ENCODE data around the gene IPCEF1.
"Not testable (repeated sequence)": the region's sequence is repeated elsewhere in the genome, so short reads cannot be mapped to it uniquely, and the experiment has no call there.

- TF ChIP-seq OSR1 (CRISPR knock-in tag; IDR thresholded peaks at IDR 0.05); PATZ1 (CRISPR knock-in tag; IDR thresholded peaks at IDR 0.05; ENCODE audit: borderline replicate concordance); CSDC2 (CRISPR knock-in tag; IDR thresholded peaks at IDR 0.05); CREB5 (CRISPR knock-in tag; IDR thresholded peaks at IDR 0.05; ENCODE audit: low read depth); BACH2 (CRISPR knock-in tag; IDR thresholded peaks at IDR 0.05; ENCODE audit: borderline replicate concordance); RARB (CRISPR knock-in tag; IDR thresholded peaks at IDR 0.05); TOX (CRISPR knock-in tag; IDR thresholded peaks at IDR 0.05; ENCODE audit: borderline replicate concordance); SNAI2 (CRISPR knock-in tag; IDR thresholded peaks at IDR 0.05): not testable (repeated sequence)
These were observed 49.5 kb downstream of the IPCEF1 start for GRCh38 chr6:154307147-154307546.
